K562 (cell line): Measurements from ENCODE around the gene ABT1. TPM values are rescaled to one million over a fixed set of nuclear protein-coding genes. Genes with fewer than 3 reads are reported as not detected.

Experiments
- ATF1 ChIP-seq, 2 experiments: fragments of 450-650 bp in 1 of 2; IDR thresholded peaks; 2 replicates each; pipeline ENCODE4 v1.6.1; 2016; ENCODE audit warnings: missing compliant biosample characterization in 1 of 2, missing genetic modification characterization in 1 of 2
- CBFB ChIP-seq: sonication (generic); formaldehyde crosslinking; IDR thresholded peaks from 2 replicates; pipeline ENCODE4 v1.4.0; 2020; ENCODE audit warnings: mild to moderate bottlenecking, missing genetic modification reagents
- FOXJ3 ChIP-seq: sonication (generic); formaldehyde crosslinking; IDR thresholded peaks from 2 replicates; pipeline ENCODE4 v1.4.0; 2020; ENCODE audit warnings: mild to moderate bottlenecking, missing genetic modification reagents
- FOXP1 ChIP-seq: sonication (generic); formaldehyde crosslinking; IDR thresholded peaks from 2 replicates; pipeline ENCODE4 v1.8.0; 2022; ENCODE audit warnings: mild to moderate bottlenecking, missing genetic modification reagents
- HIVEP1 ChIP-seq: fragments of 250-450 bp; sonication (Bioruptor Pico); IDR thresholded peaks from 2 replicates; pipeline ENCODE4 v1.4.0; 2020; ENCODE audit warnings: mild to moderate bottlenecking
- KLF6 ChIP-seq: fragments of 250-450 bp; sonication (Bioruptor Pico); IDR thresholded peaks from 2 replicates; pipeline ENCODE4 v1.4.0; 2020; ENCODE audit warnings: mild to moderate bottlenecking, moderate library complexity, borderline replicate concordance
- MTA1 ChIP-seq: fragments of 450-650 bp; IDR thresholded peaks from 2 replicates; pipeline ENCODE4 v1.6.1; 2017; ENCODE audit warnings: borderline replicate concordance
- NONO ChIP-seq, 2 experiments: fragments of 200-400 bp in 1 of 2; fragments of 450-650 bp in 1 of 2; formaldehyde crosslinking in 1 of 2; IDR thresholded peaks; 2 replicates each; pipeline ENCODE4 v1.6.1; 2017; ENCODE audit warnings: low read depth in 2 of 2, mild to moderate bottlenecking in 2 of 2, moderate library complexity in 2 of 2, low read length in 1 of 2
- RFX5 ChIP-seq: IDR thresholded peaks from 2 replicates; pipeline ENCODE4 v1.6.1; 2011; ENCODE audit warnings: low read depth, mild to moderate bottlenecking, improper control_type of control experiment, low read length
- RUNX1 ChIP-seq: sonication (generic); IDR thresholded peaks from 2 replicates; pipeline ENCODE4 v1.6.1; 2016; ENCODE audit warnings: antibody characterized with exemption, low read depth
- THRB ChIP-seq: fragments of 450-650 bp; formaldehyde crosslinking; conservative IDR thresholded peaks from 2 replicates; pipeline ENCODE4 v1.4.0; 2022; ENCODE audit warnings: mild to moderate bottlenecking, missing genetic modification characterization
- ZBTB33 ChIP-seq: sonication (generic); formaldehyde crosslinking; IDR thresholded peaks from 2 replicates; pipeline ENCODE4 v1.8.1; 2023; ENCODE audit warnings: mild to moderate bottlenecking, missing genetic modification reagents
- ZBTB40 ChIP-seq, 2 experiments: fragments of 450-650 bp in 1 of 2; sonication (generic) in 1 of 2; formaldehyde crosslinking in 1 of 2; IDR thresholded peaks; 2 replicates each; pipeline versions ENCODE4 v1.7.1 to v1.9.0; 2016 to 2022; ENCODE audit warnings: inconsistent platforms in 1 of 2, mild to moderate bottlenecking in 1 of 2, missing genetic modification reagents in 1 of 2
- ZFP36 ChIP-seq: fragments of 150-350 bp; IDR thresholded peaks from 2 replicates; pipeline ENCODE4 v1.6.1; 2018; ENCODE audit warnings: low read length, low read depth; ENCODE audit not compliant: partially characterized antibody
- ZNF717 ChIP-seq: fragments of 250-450 bp; sonication (Bioruptor Pico); IDR thresholded peaks from 2 replicates; pipeline ENCODE4 v1.5.0; 2021
- ZNF780A ChIP-seq: fragments of 250-450 bp; sonication (Bioruptor Pico); IDR thresholded peaks from 2 replicates; pipeline ENCODE4 v1.5.0; 2021; ENCODE audit warnings: mild to moderate bottlenecking
- ZNF79 ChIP-seq: fragments of 250-450 bp; sonication (Bioruptor Pico); IDR thresholded peaks from 2 replicates; pipeline ENCODE4 v1.4.0; 2020; ENCODE audit warnings: low read depth, mild to moderate bottlenecking, moderate library complexity
- polyA plus RNA-seq, 8 experiments: library from polyadenylated mRNA; depleted of rRNA in 4 of 8; stranded (reverse) in 5 of 8; unstranded in 3 of 8; fragments of >200 nt; fragmentation: Nextera tagmentation in 2 of 8; fragmentation: Illumina TruSeq in 1 of 8; extraction: Ambion mirVana in 2 of 8; extraction: Trizol in 1 of 8; gene quantifications; 2 replicates each; pipeline versions ENCODE4 v1.2.1 to v1.2.3, GENCODE V29; 2011 to 2014; ENCODE audit warnings: inconsistent platforms in 1 of 8, missing spikeins in 1 of 8
- total RNA-seq, 7 experiments: library from RNA; depleted of rRNA in 6 of 7; stranded (reverse); fragments of >200 nt in 6 of 7; fragmentation: Illumina TruSeq in 2 of 7; extraction: Trizol in 2 of 7; gene quantifications; 2 replicates each; pipeline versions ENCODE4 v1.2.1 to v1.2.3, GENCODE V29; 2011 to 2021; ENCODE audit warnings: low replicate concordance in 1 of 7

The ABT1 gene
- total and polyA plus RNA-seq, 9 of the 15 experiments (the other 6 are each of a cell fraction or from before 2014, with no cell fraction given): 8.8 to 52.7 (median 40.7) TPM

- TF ChIP-seq NONO (IDR thresholded peaks at IDR 0.05; ENCODE audit: low read depth in 2 of 2, low read length in 1 of 2): no peak
- no peak for TF ChIP-seq RUNX1
- TF ChIP-seq RFX5: no peak; the same call in 1 of the 2 replicates
- TF ChIP-seq ZBTB33 (CRISPR knock-in tag): no peak
- TF ChIP-seq ZNF780A: no peak
- TF ChIP-seq KLF6 (CRISPR knock-in tag): no peak
- no peak for TF ChIP-seq CBFB (CRISPR knock-in tag)
- TF ChIP-seq THRB (CRISPR knock-in tag): 0 out of 2 replicates have a peak, but pooled peaks have one; percentile 24
- TF ChIP-seq MTA1: peak; percentile 67
- TF ChIP-seq ATF1 (CRISPR knock-in tag; IDR thresholded peaks at IDR 0.05): no peak
- no peak for TF ChIP-seq ATF1 (tag; IDR thresholded peaks at IDR 0.05)
- no peak for TF ChIP-seq ZNF79
- TF ChIP-seq ZFP36: no peak
- TF ChIP-seq FOXP1 (CRISPR knock-in tag): 0 out of 2 replicates have a peak, but pooled peaks have one; percentile 50
- no peak for TF ChIP-seq FOXJ3
- no peak for TF ChIP-seq ZNF717
- peak; percentile 69 for TF ChIP-seq ZBTB40 (IDR thresholded peaks at IDR 0.05)
- no peak for TF ChIP-seq ZBTB40 (CRISPR knock-in tag; IDR thresholded peaks at IDR 0.05)
- no peak for TF ChIP-seq HIVEP1 (CRISPR knock-in tag)
Measured at GRCh38 chr6:26575494-26575939, 21.2 kb upstream of the ABT1 start (continued).
